ENCODE results near the gene ZEB2.

Gene ZEB2

DNA sequence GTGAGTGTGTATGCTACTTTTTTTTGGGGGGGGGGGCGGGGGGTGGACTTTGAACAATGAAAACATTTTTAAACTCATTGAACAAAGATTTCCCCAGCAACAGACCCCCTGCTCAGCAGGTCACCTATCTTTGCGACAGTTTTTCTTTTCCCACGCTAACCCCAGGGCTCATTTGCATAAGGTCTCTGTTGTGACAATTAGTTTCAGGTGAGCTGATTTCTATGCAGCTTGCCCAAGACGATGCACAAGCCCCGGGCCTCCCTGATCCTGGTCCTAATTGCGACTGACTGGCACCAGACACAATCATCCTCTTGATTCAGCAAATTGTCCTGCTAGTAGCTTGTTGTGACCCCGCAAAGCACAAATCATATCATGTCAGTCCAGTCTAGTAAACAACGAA lies 40.3 kb downstream of the ZEB2 start:
- Mint-ChIP-seq H3K4me3 (no peak overlapping the region), H3K27ac (no peak overlapping the region), H3K4me1 (ENCODE audit: low read depth) (peaks cover 20% of the 10 kb centered on the region), H3K9me3 (no peaks in the 10 kb centered on the region), H3K27me3 (no peaks in the 10 kb centered on the region), H3K36me3 (ENCODE audit: low read depth) (peaks cover 3% of the 10 kb centered on the region)
- DNase-seq, result no peak

DNA sequence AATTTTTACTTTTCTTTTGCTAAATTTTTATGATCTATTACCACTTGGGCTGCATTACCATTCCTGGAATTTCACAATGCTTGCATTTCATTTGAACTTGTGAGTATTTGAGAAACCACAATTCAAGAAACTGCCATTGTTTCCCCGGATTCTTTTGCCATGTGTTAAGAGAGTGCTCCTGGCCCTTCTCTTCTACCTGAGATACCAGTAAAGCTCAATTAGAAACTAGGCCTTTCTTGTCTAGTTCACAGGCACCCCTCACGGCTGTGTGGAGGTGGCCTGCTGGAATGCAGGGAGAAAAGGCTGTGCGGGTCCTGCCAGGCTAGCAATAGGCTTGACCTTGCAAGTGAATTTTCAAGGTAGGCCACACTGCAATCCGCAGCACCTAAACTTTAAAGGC lies 40.8 kb downstream of the ZEB2 start:
- no peak overlapping the region for H3K4me3 Mint-ChIP-seq
- H3K27ac Mint-ChIP-seq, result no peak overlapping the region
- no peaks in the 10 kb centered on the region for H3K9me3 Mint-ChIP-seq
- peaks cover 20% of the 10 kb centered on the region for H3K4me1 Mint-ChIP-seq (ENCODE audit: low read depth)
- H3K27me3 Mint-ChIP-seq, result no peaks in the 10 kb centered on the region
- DNase-seq, result no peak
- peaks cover 3% of the 10 kb centered on the region for H3K36me3 Mint-ChIP-seq (ENCODE audit: low read depth)

GRCh38 chr2:144477957-144478311 lies 42.0 kb downstream of the ZEB2 start:
- Mint-ChIP-seq H3K4me3 (no peak overlapping the region), H3K27ac (no peak overlapping the region), H3K9me3 (no peaks in the 10 kb centered on the region), H3K27me3 (no peaks in the 10 kb centered on the region), H3K36me3 (ENCODE audit: low read depth) (peaks cover 3% of the 10 kb centered on the region), H3K4me1 (ENCODE audit: low read depth) (peaks cover 20% of the 10 kb centered on the region)
- no peak for DNase-seq

GRCh38 chr2:144477281-144477956 lies 42.5 kb downstream of the ZEB2 start:
- no peak for DNase-seq
- Mint-ChIP-seq H3K4me1 (ENCODE audit: low read depth) (peaks cover 20% of the 10 kb centered on the region), H3K27ac (no peak overlapping the region), H3K4me3 (no peak overlapping the region), H3K27me3 (no peaks in the 10 kb centered on the region), H3K36me3 (ENCODE audit: low read depth) (peaks cover 3% of the 10 kb centered on the region), H3K9me3 (no peaks in the 10 kb centered on the region)

DNA sequence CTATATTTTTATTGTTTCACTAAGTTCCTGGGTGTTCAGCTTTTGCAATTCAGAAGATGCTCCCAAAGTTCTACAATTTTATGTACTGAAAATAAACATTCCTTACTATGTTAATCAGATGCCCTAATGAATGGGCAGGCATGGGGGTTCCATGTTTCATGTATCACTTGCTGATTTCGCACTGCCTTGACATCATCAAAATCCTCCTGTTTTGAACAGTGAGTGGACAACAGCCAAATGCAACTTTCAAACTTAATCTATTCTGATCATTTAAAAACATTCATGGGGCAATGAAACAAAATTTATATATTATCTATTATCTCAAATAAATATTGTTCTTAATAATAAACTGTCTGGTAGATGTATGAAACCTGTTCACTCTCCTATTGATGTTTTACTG lies 43.2 kb downstream of the ZEB2 start:
- Mint-ChIP-seq H3K27me3 (no peaks in the 10 kb centered on the region), H3K9me3 (no peaks in the 10 kb centered on the region), H3K4me1 (ENCODE audit: low read depth) (peaks cover 17% of the 10 kb centered on the region), H3K36me3 (ENCODE audit: low read depth) (peaks cover 3% of the 10 kb centered on the region), H3K27ac (no peak overlapping the region), H3K4me3 (no peak overlapping the region)
- no peak for DNase-seq

DNA sequence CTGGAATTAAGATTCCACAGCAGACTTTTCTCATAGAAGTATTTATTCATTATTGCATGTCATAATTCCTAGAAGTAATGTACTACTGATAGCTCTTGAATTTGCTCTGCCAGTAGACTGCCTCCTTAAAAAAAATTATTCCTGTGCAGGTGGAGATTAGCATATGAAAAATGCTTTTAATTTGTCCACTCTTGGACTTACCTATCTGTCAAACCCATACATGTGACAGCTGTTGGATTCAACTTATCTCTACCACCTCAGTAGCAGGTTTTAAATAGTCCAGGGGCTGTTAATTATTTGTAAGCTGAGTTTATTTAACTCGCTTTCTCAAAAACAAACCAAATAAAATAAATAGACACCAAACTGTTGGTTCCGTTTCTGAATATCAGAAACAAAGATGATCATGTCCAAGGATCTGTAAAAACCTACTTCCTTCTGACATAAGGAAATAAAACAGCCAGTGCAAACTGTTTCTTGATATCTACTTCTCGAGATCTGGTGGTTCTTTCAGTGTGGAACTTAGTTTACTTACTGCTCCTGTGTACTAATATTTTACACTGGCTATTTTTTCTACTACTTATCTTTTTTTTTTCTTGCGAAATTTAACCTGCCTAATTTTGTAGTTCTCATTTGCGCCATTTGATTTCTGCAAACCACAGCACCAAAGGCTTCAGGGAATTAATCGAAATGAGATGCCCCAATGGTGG lies 44.2 kb downstream of the ZEB2 start:
- no peak for DNase-seq
- H3K27me3 Mint-ChIP-seq, result no peaks in the 10 kb centered on the region
- peaks cover 3% of the 10 kb centered on the region for H3K36me3 Mint-ChIP-seq (ENCODE audit: low read depth)
- no peak overlapping the region for H3K27ac Mint-ChIP-seq
- H3K9me3 Mint-ChIP-seq, result no peaks in the 10 kb centered on the region
- H3K4me3 Mint-ChIP-seq, result no peak overlapping the region
- H3K4me1 Mint-ChIP-seq (ENCODE audit: low read depth), result peaks cover 10% of the 10 kb centered on the region

DNA sequence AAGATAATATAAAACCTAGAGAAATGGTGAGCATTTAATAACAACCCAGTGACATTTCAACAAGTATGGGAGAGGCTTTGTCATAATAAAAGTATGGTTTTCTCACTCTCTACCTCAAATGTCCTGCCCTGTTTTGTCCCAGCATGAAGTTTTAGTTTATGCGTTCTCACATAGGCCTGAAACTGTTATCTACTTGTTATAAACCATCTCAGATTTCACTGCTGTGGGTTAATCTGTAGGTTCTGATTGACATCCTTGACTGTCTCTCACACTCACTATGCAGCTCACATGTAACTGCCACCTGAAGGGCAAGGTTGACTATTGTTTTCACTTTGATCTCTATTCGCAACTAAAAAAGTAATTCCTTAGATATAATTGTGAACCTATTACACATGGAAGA lies 44.9 kb downstream of the ZEB2 start:
- H3K27me3 Mint-ChIP-seq, result no peaks in the 10 kb centered on the region
- H3K27ac Mint-ChIP-seq, result no peak overlapping the region
- H3K4me1 Mint-ChIP-seq (ENCODE audit: low read depth), result peaks cover 10% of the 10 kb centered on the region
- no peak overlapping the region for H3K4me3 Mint-ChIP-seq
- H3K36me3 Mint-ChIP-seq (ENCODE audit: low read depth), result peaks cover 3% of the 10 kb centered on the region
- no peak for DNase-seq
- no peaks in the 10 kb centered on the region for H3K9me3 Mint-ChIP-seq

- no peak overlapping the region for H3K27ac Mint-ChIP-seq
- no peaks in the 10 kb centered on the region for H3K9me3 Mint-ChIP-seq
- H3K27me3 Mint-ChIP-seq, result no peaks in the 10 kb centered on the region
- H3K4me1 Mint-ChIP-seq (ENCODE audit: low read depth), result peaks cover 9% of the 10 kb centered on the region
- peaks cover 3% of the 10 kb centered on the region for H3K36me3 Mint-ChIP-seq (ENCODE audit: low read depth)
- no peak overlapping the region for H3K4me3 Mint-ChIP-seq
- DNase-seq, result no peak
Observed at GRCh38 chr2:144474017-144474416, 45.9 kb downstream of the ZEB2 start.

DNA sequence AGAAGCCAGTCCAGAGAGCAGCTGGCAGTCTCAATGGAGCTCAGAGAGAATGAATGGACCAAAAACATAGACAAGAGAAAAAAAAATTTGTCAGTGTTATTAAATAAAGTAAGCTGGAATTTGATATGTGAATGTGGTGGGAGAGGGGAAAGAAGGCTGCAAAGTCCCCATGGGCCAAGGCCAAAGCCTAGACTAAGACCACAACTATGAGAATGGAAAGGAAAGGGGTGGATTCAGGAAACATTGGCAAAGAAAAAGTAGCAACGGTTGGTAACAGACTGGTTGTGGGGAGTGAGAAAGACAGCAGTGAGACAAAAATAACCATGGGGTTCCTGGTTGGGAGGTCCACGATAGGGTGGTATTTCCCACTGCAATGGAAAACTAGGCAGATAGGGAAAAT lies 47.0 kb downstream of the ZEB2 start:
- Mint-ChIP-seq H3K36me3 (ENCODE audit: low read depth) (peaks cover 2% of the 10 kb centered on the region), H3K27me3 (peaks cover 2% of the 10 kb centered on the region)

GRCh38 chr2:144472046-144472412 lies 47.9 kb downstream of the ZEB2 start:
- H3K9me3 Mint-ChIP-seq, result no peaks in the 10 kb centered on the region
- no peak overlapping the region for H3K4me3 Mint-ChIP-seq
- no peak overlapping the region for H3K27ac Mint-ChIP-seq
- peaks cover 17% of the 10 kb centered on the region for H3K4me1 Mint-ChIP-seq (ENCODE audit: low read depth)
- DNase-seq, result no peak
- peaks cover 2% of the 10 kb centered on the region for H3K27me3 Mint-ChIP-seq
- H3K36me3 Mint-ChIP-seq (ENCODE audit: low read depth), result no peaks in the 10 kb centered on the region

More for the DNA sequence above, 47.0 kb downstream of the ZEB2 start:
- Mint-ChIP-seq H3K27ac (no peak overlapping the region), H3K4me3 (no peak overlapping the region), H3K9me3 (no peaks in the 10 kb centered on the region), H3K4me1 (ENCODE audit: low read depth) (peaks cover 12% of the 10 kb centered on the region)
- DNase-seq, result no peak

GRCh38 chr2:144471305-144472045 lies 48.4 kb downstream of the ZEB2 start:
- no peaks in the 10 kb centered on the region for H3K36me3 Mint-ChIP-seq (ENCODE audit: low read depth)
- H3K4me3 Mint-ChIP-seq, result peak overlapping the region; percentile 9
- no peaks in the 10 kb centered on the region for H3K9me3 Mint-ChIP-seq
- no peak for DNase-seq
- peaks cover 17% of the 10 kb centered on the region for H3K4me1 Mint-ChIP-seq (ENCODE audit: low read depth)
- peaks cover 2% of the 10 kb centered on the region for H3K27me3 Mint-ChIP-seq
- peak overlapping the region; percentile 48 for H3K27ac Mint-ChIP-seq

GRCh38 chr2:144470816-144471215 lies 49.1 kb downstream of the ZEB2 start:
- peaks cover 2% of the 10 kb centered on the region for H3K27me3 Mint-ChIP-seq
- H3K36me3 Mint-ChIP-seq (ENCODE audit: low read depth), result no peaks in the 10 kb centered on the region
- no peaks in the 10 kb centered on the region for H3K9me3 Mint-ChIP-seq
- H3K4me3 Mint-ChIP-seq, result no peak overlapping the region
- peak overlapping the region; percentile 48 for H3K27ac Mint-ChIP-seq
- DNase-seq, result no peak
- H3K4me1 Mint-ChIP-seq (ENCODE audit: low read depth), result peaks cover 15% of the 10 kb centered on the region

DNA sequence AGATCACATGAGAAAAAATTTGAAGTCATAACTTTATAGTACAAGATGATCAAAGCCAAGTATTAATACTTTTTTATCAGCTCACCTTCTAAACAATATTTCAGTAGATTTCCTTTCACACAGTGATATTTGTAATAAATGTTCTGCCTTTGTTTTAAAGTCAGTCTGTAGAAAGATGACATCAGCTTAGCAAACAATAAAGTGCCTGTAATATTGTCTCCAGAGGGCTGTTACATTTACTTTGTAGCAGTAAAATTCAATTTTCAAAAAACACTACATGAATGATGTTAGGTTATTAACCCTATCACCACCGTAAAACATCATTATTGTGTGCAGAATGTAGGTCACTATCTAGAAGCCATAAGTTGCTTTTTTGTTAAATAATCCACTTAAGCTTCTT lies 49.6 kb downstream of the ZEB2 start:
- no peaks in the 10 kb centered on the region for H3K36me3 Mint-ChIP-seq (ENCODE audit: low read depth)
- H3K27ac Mint-ChIP-seq, result no peak overlapping the region
- peaks cover 13% of the 10 kb centered on the region for H3K4me1 Mint-ChIP-seq (ENCODE audit: low read depth)
- peaks cover 2% of the 10 kb centered on the region for H3K27me3 Mint-ChIP-seq
- H3K4me3 Mint-ChIP-seq, result no peak overlapping the region
- no peak for DNase-seq
- no peaks in the 10 kb centered on the region for H3K9me3 Mint-ChIP-seq

- Mint-ChIP-seq H3K4me1 (ENCODE audit: low read depth) (peaks cover 11% of the 10 kb centered on the region), H3K27me3 (peaks cover 2% of the 10 kb centered on the region), H3K9me3 (no peaks in the 10 kb centered on the region), H3K36me3 (ENCODE audit: low read depth) (no peaks in the 10 kb centered on the region), H3K27ac (no peak overlapping the region), H3K4me3 (no peak overlapping the region)
- DNase-seq, result no peak
Observed at GRCh38 chr2:144469798-144470197, 50.1 kb downstream of the ZEB2 start.

Data from activated T-cell treated with anti-CD3 and anti-CD28 coated beads, Interleukin-2, amount 50 U/mL, for 24 hours (primary cell).